IPS DF 6.9 (cell line): ENCODE data around the gene SMKR1.
"Not testable (repeated sequence)": the region's sequence is repeated elsewhere in the genome, so short reads cannot be mapped to it uniquely, and the experiment has no call there.

ENCODE experiments used
- DNase-seq: peaks from one replicate; pipeline ENCODE4 v3.0.0-alpha.2; 2013; ENCODE audit warnings: low read depth, low spot score
- H3K27ac ChIP-seq: one replicate; pipeline ENCODE4 v1.5.1; 2013; ENCODE audit warnings: low read length, control low read depth
- H3K27me3 ChIP-seq: 2 replicates; pipeline ENCODE4 v1.6.1; 2013; ENCODE audit warnings: mild to moderate bottlenecking, low read length; ENCODE audit not compliant: control insufficient read depth, insufficient read depth
- H3K36me3 ChIP-seq: 2 replicates; pipeline ENCODE4 v1.6.1; 2013; ENCODE audit warnings: low read length; ENCODE audit not compliant: control insufficient read depth, insufficient read depth
- H3K4me1 ChIP-seq: 2 replicates; pipeline ENCODE4 v1.6.1; 2013; ENCODE audit warnings: low read length; ENCODE audit not compliant: control insufficient read depth, insufficient read depth
- H3K4me3 ChIP-seq: 2 replicates; pipeline ENCODE4 v1.5.1; 2013; ENCODE audit warnings: mild to moderate bottlenecking, low read length
- H3K9me3 ChIP-seq: 2 replicates; pipeline ENCODE4 v1.6.1; 2013; ENCODE audit warnings: low read length, inconsistent platforms; ENCODE audit not compliant: control insufficient read depth, insufficient read depth
- WGBS: extraction: QIAGEN DNeasy Blood & Tissue Kit; methylation state at CpG from one replicate; pipeline ENCODE4 v1.1.7; 2013; ENCODE audit warnings: mixed read lengths, missing lambda C conversion rate; ENCODE audit not compliant: insufficient read length, insufficient coverage; 5-methylcytosine and 5-hydroxymethylcytosine counted together

The SMKR1 gene

GRCh38 chr7:129523924-129524323, 21.6 kb downstream of the SMKR1 start:
- no peaks in the 10 kb centered on the region for H3K36me3 ChIP-seq
- no peak overlapping the region for H3K4me3 ChIP-seq
- DNase-seq = no peak
- H3K4me1 ChIP-seq = peaks cover 3% of the 10 kb centered on the region; the same call in 1 of the 2 replicates
- H3K27ac ChIP-seq = no peak overlapping the region
- no peaks in the 10 kb centered on the region for H3K27me3 ChIP-seq
- no CpG with 5 or more reads among the region's 3 CpGs for WGBS
- H3K9me3 ChIP-seq = no peaks in the 10 kb centered on the region

DNA sequence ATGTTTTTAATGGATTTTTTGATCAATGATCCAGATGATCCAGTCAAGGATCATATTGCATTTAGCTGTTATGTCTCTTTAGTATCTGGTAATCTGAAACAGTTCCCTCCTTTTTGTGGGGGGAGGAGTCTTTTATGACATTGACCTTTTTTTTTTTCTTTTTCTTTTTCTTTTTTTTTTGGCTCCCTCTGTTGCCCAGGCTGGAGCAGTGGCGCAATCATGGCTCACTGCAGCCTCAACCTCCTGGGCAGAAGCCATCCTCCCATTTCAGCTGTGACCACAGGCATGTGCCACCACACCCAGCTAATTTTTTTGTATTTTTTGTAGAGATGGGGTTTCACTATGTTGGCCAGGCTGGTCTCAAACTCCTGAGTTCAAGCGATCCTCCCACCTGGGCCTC, 22.1 kb downstream of the SMKR1 start:
- no CpG with 5 or more reads among the region's 2 CpGs for WGBS
- not testable (repeated sequence) for DNase-seq, H3K4me3 ChIP-seq, H3K9me3 ChIP-seq, H3K27me3 ChIP-seq, H3K36me3 ChIP-seq, H3K27ac ChIP-seq, H3K4me1 ChIP-seq

DNA sequence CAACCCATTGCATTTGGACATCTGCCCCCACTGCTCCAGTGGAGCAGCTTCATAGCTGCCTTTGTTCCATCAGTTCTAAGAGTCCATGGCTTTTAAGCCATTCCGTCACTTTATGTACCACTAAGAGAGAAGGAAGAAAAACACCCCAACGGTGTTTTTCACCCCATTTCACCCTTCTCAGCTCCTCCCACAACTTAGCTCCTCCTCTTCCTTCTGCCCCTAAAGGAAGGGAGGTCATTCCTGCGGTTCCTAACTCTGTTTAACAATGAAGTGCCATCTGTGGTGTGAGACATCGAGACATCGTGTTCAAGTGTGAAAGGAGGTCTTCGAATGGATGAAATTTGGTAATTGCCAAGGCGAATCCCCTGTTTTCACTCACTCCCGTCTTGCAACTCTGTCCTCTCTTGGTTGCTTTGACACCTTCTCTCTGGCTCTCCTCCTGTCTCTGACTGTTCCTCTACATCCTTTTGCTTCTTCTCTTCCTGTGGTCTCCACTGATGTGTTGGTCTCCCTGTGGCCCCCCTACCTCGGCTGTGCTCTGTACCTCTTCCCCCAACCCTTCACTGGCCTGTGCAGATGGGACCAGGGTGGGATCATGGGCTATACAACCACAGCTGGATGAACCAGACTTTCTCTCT, 23.0 kb downstream of the SMKR1 start:
- H3K36me3 ChIP-seq = no peaks in the 10 kb centered on the region
- peaks cover 3% of the 10 kb centered on the region; the same call in 1 of the 2 replicates for H3K4me1 ChIP-seq
- H3K27me3 ChIP-seq = no peaks in the 10 kb centered on the region
- no CpG with 5 or more reads among the region's 9 CpGs for WGBS
- no peak overlapping the region for H3K4me3 ChIP-seq
- H3K27ac ChIP-seq = no peak overlapping the region
- H3K9me3 ChIP-seq = no peaks in the 10 kb centered on the region
- no peak for DNase-seq

DNA sequence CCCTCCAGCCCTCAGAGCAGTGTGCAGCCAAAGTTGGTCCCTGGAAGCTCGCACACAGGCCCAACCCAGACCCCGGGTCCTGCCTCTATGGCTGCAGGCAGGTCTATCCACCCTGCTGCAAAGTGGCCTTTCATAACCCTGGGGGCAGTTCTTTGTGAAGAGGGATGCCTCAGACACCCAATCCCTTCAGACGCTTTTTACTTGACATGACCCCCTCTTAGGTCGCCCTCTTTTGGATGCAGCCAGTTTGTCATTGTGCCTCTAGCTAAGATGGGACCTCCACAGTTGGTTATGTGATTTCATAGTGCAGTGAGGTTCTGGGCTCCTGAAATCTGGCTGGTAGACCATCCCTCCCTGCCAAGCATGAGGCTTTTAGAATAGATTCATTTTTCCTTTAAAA, 27.3 kb downstream of the SMKR1 start:
- Histone ChIP-seq H3K36me3 (no peaks in the 10 kb centered on the region), H3K27me3 (no peaks in the 10 kb centered on the region), H3K4me3 (no peak overlapping the region), H3K27ac (no peak overlapping the region), H3K4me1 (peaks cover 2% of the 10 kb centered on the region; the same call in 1 of the 2 replicates), H3K9me3 (no peaks in the 10 kb centered on the region)
- WGBS = no CpG with 5 or more reads among the region's 4 CpGs
- no peak for DNase-seq

GRCh38 chr7:129530795-129531391, 28.6 kb downstream of the SMKR1 start:
- H3K36me3 ChIP-seq = no peaks in the 10 kb centered on the region
- H3K27ac ChIP-seq = no peak overlapping the region
- DNase-seq = no peak
- no CpG with 5 or more reads among the region's 5 CpGs for WGBS
- no peaks in the 10 kb centered on the region for H3K27me3 ChIP-seq
- no peaks in the 10 kb centered on the region for H3K9me3 ChIP-seq
- H3K4me3 ChIP-seq = no peak overlapping the region
- H3K4me1 ChIP-seq = peaks cover 2% of the 10 kb centered on the region; the same call in 1 of the 2 replicates

DNA sequence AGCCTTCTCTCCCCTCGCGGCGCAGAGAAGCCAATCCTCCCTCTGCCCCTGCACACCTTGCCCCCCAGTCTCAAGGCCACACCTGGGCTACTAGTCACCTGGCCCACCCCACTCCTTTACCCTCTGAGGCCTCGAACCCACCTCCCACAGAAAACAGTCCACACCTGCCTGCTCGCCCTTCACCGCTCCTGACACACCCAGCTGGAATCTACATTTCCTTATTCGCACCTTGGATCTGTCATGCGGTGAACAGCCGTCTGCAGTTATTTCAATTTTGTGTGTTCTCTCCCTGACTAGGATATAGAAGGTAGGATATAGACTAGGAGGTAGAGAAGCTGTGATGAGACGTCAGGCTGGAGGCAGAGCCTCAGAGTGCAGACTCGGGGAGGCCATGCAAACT, 29.4 kb downstream of the SMKR1 start:
- H3K4me1 ChIP-seq = peaks cover 2% of the 10 kb centered on the region; the same call in 1 of the 2 replicates
- WGBS = no CpG with 5 or more reads among the region's 11 CpGs
- H3K27ac ChIP-seq = no peak overlapping the region
- no peaks in the 10 kb centered on the region for H3K27me3 ChIP-seq
- H3K9me3 ChIP-seq = no peaks in the 10 kb centered on the region
- H3K4me3 ChIP-seq = no peak overlapping the region
- no peak for DNase-seq
- H3K36me3 ChIP-seq = no peaks in the 10 kb centered on the region

- H3K36me3 ChIP-seq = no peaks in the 10 kb centered on the region
- DNase-seq = no peak
- no peak overlapping the region for H3K4me3 ChIP-seq
- H3K9me3 ChIP-seq = no peaks in the 10 kb centered on the region
- WGBS = no CpG with 5 or more reads among the region's 19 CpGs
- peaks cover 2% of the 10 kb centered on the region; the same call in 1 of the 2 replicates for H3K4me1 ChIP-seq
- H3K27ac ChIP-seq = no peak overlapping the region
- H3K27me3 ChIP-seq = no peaks in the 10 kb centered on the region
Measured at GRCh38 chr7:129532375-129532774, 30.0 kb downstream of the SMKR1 start.

- H3K9me3 ChIP-seq, H3K27me3 ChIP-seq, H3K36me3 ChIP-seq, H3K4me1 ChIP-seq, DNase-seq, H3K4me3 ChIP-seq, H3K27ac ChIP-seq: not testable (repeated sequence)
- no CpG with 5 or more reads among the region's 20 CpGs for WGBS
Measured at GRCh38 chr7:129534558-129535274, 32.4 kb downstream of the SMKR1 start.

- no peak for DNase-seq
- H3K27me3 ChIP-seq = no peaks in the 10 kb centered on the region
- H3K27ac ChIP-seq = no peak overlapping the region
- H3K9me3 ChIP-seq = no peaks in the 10 kb centered on the region
- no CpG with 5 or more reads among the region's 5 CpGs for WGBS
- no peaks in the 10 kb centered on the region for H3K36me3 ChIP-seq
- no peak overlapping the region for H3K4me3 ChIP-seq
- peaks cover 2% of the 10 kb centered on the region; the same call in 1 of the 2 replicates for H3K4me1 ChIP-seq
Measured at GRCh38 chr7:129535896-129536295, 33.6 kb downstream of the SMKR1 start.

DNA sequence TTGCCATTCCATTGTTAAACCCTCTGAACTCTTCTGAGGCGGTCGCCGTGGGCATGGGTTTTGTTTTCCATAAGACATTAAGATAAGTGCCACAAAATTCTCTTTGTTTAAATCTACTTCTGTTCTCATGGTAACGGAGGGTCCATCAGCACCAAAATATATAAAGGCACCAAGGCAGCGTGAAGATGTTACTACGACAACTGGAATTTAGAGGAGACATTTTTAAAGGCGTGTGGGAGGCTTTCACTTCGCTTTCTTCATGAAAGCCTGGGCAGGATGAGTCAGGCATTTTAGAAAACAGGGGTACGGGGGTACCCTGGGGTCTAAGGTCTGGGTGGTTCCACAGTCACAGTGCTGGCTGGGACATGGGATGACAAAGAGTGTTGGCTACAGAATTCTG, 34.0 kb downstream of the SMKR1 start:
- no peak for DNase-seq

More for the DNA sequence above, 34.0 kb downstream of the SMKR1 start:
- no peaks in the 10 kb centered on the region for H3K27me3 ChIP-seq
- peaks cover 2% of the 10 kb centered on the region; the same call in 1 of the 2 replicates for H3K4me1 ChIP-seq
- no CpG with 5 or more reads among the region's 9 CpGs for WGBS
- H3K27ac ChIP-seq = no peak overlapping the region
- H3K4me3 ChIP-seq = no peak overlapping the region
- no peaks in the 10 kb centered on the region for H3K9me3 ChIP-seq
- H3K36me3 ChIP-seq = no peaks in the 10 kb centered on the region
